Heart left ventricle (tissue), 16 donors: Measurements from ENCODE around the gene ITGA6. TPM values are rescaled to one million over a fixed set of nuclear protein-coding genes. Genes with fewer than 3 reads are reported as not detected.

Experiments
- ATAC-seq, 4 donors: fragments of 200-7000 bp; cut with Tn5 transposase; one replicate each; pipeline ENCODE4 v1.9.1; 2020 to 2022; ENCODE audit warnings: moderate library complexity in 4 of 4, mild to moderate bottlenecking in 3 of 4, moderate number of reproducible peaks in 1 of 4
- DNase-seq, 5 donors: peaks; one replicate each; pipeline ENCODE4 v3.0.0-alpha.2; 2020
- H3K27ac ChIP-seq, 12 donors: fragments of 200-600 bp; sonication (generic) in 4 of 12; one replicate each; pipeline versions ENCODE4 v1.5.0 to v1.8.0; 2016 to 2022; ENCODE audit warnings: mild to moderate bottlenecking in 2 of 12
- H3K27me3 ChIP-seq, 9 donors: fragments of 200-600 bp; sonication (generic) in 2 of 9; one replicate each; pipeline versions ENCODE4 v1.5.1 to v1.8.0; 2016 to 2022; ENCODE audit warnings: mild to moderate bottlenecking in 3 of 9
- H3K36me3 ChIP-seq, 9 donors: fragments of 200-600 bp; sonication (generic) in 2 of 9; one replicate each; pipeline versions ENCODE4 v1.5.0 to v1.8.0; 2018 to 2022; ENCODE audit warnings: mild to moderate bottlenecking in 2 of 9
- H3K4me1 ChIP-seq, 12 donors: fragments of 200-600 bp; sonication (generic) in 4 of 12; one replicate each; pipeline versions ENCODE4 v1.5.0 to v1.8.0; 2016 to 2022; ENCODE audit warnings: mild to moderate bottlenecking in 3 of 12
- H3K4me3 ChIP-seq, 12 donors: fragments of 200-600 bp; sonication (generic) in 4 of 12; one replicate each; pipeline versions ENCODE4 v1.5.0 to v1.8.0; 2017 to 2022; ENCODE audit warnings: mild to moderate bottlenecking in 9 of 12, moderate library complexity in 4 of 12
- H3K9me3 ChIP-seq, 12 donors: fragments of 200-600 bp; sonication (generic) in 4 of 12; one replicate each; pipeline versions ENCODE4 v1.5.0 to v1.8.0; 2016 to 2022; ENCODE audit warnings: mild to moderate bottlenecking in 1 of 12
- POLR2A ChIP-seq, 2 donors: fragments of 450-650 bp; IDR thresholded peaks; one replicate each; pipeline ENCODE4 v1.6.1; 2017; ENCODE audit warnings: antibody characterized with exemption in 2 of 2, mild to moderate bottlenecking in 2 of 2, moderate library complexity in 2 of 2
- WGBS, 4 donors: extraction: QIAGEN DNeasy Blood & Tissue Kit in 2 of 4; methylation state at CpG; one replicate each; pipeline versions ENCODE4 v1.1.5 to v1.1.7; 2013 to 2018; 5-methylcytosine and 5-hydroxymethylcytosine counted together
- intact Hi-C, 10 donors: fragments of 100-400 bp; cut with DNase I; formaldehyde crosslinking; loops; one replicate each; pipeline versions ENCODE4 v1.11.1 to v1.14.2; 2022
- polyA plus RNA-seq, 2 donors: library from polyadenylated mRNA; stranded (reverse); fragments of 200-250 nt; gene quantifications; one replicate each; pipeline ENCODE4 v1.2.3, GENCODE V29; 2013
- total RNA-seq, 9 donors: library from RNA; depleted of rRNA in 2 of 9; stranded (reverse); fragments of >200 nt in 2 of 9; fragmentation: NEBNext Ultra II Directional in 3 of 9; extraction: Animal tissue kit (Norgen Biotek cat#: 25700) in 3 of 9; gene quantifications; one replicate each; pipeline versions ENCODE4 v1.1.0 to v1.2.4, GENCODE V29; 2016 to 2023
- TF ChIP-seq, protein P1 (sequence below), 12 donors: fragments of 200-600 bp; sonication (generic) in 4 of 12; IDR thresholded peaks; one replicate each; pipeline versions ENCODE4 v1.5.0 to v1.8.0; 2018 to 2022; ENCODE audit warnings: antibody characterized with exemption in 12 of 12, mild to moderate bottlenecking in 5 of 12
- donor health status: ischemic (EF 13 %, LVEDD 7.1; RV severe dilation, severe dysfunction).
- donor health status: healthy with polysubstance abuse.
- donor health status: DM: no; HTN: yes; CAD: no.
- donor health status: DM: no; HTN: no; CAD: no.
- donor health status: ischemic (EF 25% LVEDD 6.9; RV normal size, moderate dysfunction).
- donor health status: ischemic (EF 25% LVEDD 5.7; RV mildly dilated, moderate dysfunction).
- donor health status: healthy.
- donor health status: DM: yes; HTN: yes; CAD: no.
- donor health status: ischemic (EF 35%, LVEDD 5.7; RV mildly dilated, moderate dysfunction).
- donor health status: nonischemic (EF 11% LVEDD 7.7; RV severe dilation, severe dysfunction).
- donor health status: DM: yes; HTN: yes; CAD: no.
- donor health status: PGD.
- donor health status: ischemic (EF 29% LVEDD 5.4; RV normal size, mild dysfunction).
- donor health status: nonischemic (EF 23%, LVEDD 6.1; RV moderate dilation, normal function).

The ITGA6 gene
- total and polyA plus RNA-seq, 11 donors: 11.8 to 84.8 (median 50.6) TPM

DNA sequence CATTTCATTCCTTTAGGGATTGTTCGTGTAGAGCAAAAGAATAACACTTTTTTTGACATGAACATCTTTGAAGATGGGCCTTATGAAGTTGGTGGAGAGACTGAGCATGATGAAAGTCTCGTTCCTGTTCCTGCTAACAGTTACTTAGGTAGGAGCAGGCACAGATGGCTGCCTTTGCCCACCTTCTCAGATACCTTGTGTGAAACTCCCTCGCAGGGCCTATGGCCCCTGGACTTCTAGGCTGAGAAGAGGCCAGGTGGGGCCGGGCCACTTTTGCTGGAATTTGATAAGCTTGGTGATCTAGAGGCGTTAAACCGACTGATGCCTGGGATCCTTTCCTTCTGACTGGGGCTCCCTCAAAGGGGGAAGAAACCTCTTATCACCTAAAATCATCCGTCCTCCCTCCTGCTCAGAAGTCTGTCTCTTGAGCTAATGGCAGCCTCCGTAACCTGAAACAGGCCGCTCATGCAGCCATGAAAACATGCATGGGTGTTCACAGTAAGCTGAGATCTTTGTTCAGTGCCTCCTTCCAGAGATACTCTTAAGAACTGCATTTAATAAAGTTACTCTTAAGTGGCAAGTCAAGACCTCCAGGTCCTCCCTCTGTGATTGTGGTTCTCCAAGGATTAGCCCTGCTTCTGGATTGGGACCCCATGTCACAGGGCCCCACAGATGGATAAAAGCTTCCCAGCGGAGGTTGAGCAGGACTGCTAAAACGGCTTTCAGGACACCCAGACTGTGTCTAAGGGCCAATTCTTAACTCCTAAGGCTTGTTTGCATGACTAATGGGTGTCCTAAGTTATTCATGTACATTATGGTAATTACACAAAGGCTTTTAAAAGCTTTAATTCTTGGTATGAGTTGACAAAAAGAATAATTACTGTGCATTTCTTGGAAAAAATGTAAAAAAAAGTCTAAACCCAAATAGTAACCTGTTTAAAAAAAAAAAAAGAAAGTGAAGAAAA lies 43.9 kb downstream of the ITGA6 start:
- Histone ChIP-seq H3K4me1 (no peaks in the 10 kb centered on the region), H3K36me3 (peaks cover 0 to 86% (median 19%) of the 10 kb centered on the region in 9 donors), H3K4me3 (no peak overlapping the region), H3K27ac (no peak overlapping the region), H3K27me3 (no peaks in the 10 kb centered on the region), H3K9me3 (no peaks in the 10 kb centered on the region)
- DNase-seq: no peak
- TF ChIP-seq POLR2A (IDR thresholded peaks at IDR 0.05): no peak
- TF ChIP-seq, protein P1, sequence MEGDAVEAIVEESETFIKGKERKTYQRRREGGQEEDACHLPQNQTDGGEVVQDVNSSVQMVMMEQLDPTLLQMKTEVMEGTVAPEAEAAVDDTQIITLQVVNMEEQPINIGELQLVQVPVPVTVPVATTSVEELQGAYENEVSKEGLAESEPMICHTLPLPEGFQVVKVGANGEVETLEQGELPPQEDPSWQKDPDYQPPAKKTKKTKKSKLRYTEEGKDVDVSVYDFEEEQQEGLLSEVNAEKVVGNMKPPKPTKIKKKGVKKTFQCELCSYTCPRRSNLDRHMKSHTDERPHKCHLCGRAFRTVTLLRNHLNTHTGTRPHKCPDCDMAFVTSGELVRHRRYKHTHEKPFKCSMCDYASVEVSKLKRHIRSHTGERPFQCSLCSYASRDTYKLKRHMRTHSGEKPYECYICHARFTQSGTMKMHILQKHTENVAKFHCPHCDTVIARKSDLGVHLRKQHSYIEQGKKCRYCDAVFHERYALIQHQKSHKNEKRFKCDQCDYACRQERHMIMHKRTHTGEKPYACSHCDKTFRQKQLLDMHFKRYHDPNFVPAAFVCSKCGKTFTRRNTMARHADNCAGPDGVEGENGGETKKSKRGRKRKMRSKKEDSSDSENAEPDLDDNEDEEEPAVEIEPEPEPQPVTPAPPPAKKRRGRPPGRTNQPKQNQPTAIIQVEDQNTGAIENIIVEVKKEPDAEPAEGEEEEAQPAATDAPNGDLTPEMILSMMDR (IDR thresholded peaks at IDR 0.05): no peak
- WGBS, 4 donors: 80 to 86% (median 82%) methylated on average over 10 to 11 of the region's 11 CpGs
- intact Hi-C loops: no loop called here
- ATAC-seq: no peak

DNA sequence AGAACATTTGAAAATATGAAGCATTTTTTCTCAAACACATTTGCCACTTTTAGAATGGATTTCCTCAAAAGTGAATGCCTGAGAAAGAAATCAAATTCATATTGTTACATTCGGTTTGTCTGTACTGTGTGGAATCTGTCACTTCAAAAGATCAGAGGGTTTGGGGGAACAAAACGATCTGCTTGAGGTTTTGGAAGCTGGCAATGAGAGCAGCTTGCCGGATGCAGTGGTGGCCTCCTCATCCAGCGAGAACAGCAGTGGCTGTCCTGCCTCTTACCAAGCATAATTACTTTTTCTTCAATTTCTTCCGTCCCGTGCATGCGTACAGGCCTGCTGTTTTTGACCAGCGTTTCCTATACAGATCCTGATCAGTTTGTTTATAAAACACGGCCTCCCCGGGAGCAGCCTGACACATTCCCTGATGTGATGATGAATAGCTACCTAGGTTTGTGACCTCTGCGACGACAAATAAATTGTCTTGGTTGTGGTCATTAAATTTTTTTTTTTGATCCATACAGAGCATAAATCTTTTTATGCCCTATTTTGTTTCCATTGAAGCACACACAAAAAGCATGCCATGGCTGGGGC lies 45.2 kb downstream of the ITGA6 start:
- intact Hi-C loops: no loop called here
- Histone ChIP-seq H3K4me1 (no peaks in the 10 kb centered on the region), H3K27ac (no peak overlapping the region), H3K27me3 (no peaks in the 10 kb centered on the region), H3K9me3 (no peaks in the 10 kb centered on the region), H3K36me3 (peaks cover 0 to 91% (median 21%) of the 10 kb centered on the region in 9 donors), H3K4me3 (no peak overlapping the region)
- no peak for TF ChIP-seq POLR2A (IDR thresholded peaks at IDR 0.05)
- TF ChIP-seq, protein P1 (IDR thresholded peaks at IDR 0.05): no peak
- WGBS, 4 donors: 68 to 83% (median 78%) methylated on average over 12 of the region's 12 CpGs
- DNase-seq: no peak
- no peak for ATAC-seq

DNA sequence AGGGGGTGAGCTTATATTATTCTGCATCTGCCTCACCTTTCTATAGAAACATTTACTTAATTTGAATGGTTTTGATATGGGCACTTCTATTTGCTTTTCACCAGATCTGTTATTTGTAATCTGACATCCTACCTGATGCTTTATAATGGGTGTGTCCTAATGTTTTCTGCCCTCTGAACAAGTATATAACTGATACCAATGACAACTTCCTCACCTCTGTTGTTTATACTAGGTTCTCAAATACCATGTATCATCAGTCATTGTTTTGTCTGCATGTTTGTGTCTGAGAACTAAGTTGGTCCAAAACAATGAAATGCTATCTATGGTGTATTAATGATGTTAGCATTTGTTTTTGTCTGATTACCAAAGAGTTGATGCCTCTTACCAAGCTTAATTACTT lies 45.8 kb downstream of the ITGA6 start:
- intact Hi-C loops: no loop called here
- H3K4me3 ChIP-seq: no peak overlapping the region
- H3K36me3 ChIP-seq: peaks cover 0 to 91% (median 21%) of the 10 kb centered on the region in 9 donors
- no peak overlapping the region for H3K27ac ChIP-seq
- no peaks in the 10 kb centered on the region for H3K4me1 ChIP-seq
- ATAC-seq (no peak), DNase-seq (no peak)
- no peaks in the 10 kb centered on the region for H3K27me3 ChIP-seq
- H3K9me3 ChIP-seq: no peaks in the 10 kb centered on the region
- no peak for TF ChIP-seq POLR2A (IDR thresholded peaks at IDR 0.05)
- TF ChIP-seq, protein P1 (IDR thresholded peaks at IDR 0.05): no peak

DNA sequence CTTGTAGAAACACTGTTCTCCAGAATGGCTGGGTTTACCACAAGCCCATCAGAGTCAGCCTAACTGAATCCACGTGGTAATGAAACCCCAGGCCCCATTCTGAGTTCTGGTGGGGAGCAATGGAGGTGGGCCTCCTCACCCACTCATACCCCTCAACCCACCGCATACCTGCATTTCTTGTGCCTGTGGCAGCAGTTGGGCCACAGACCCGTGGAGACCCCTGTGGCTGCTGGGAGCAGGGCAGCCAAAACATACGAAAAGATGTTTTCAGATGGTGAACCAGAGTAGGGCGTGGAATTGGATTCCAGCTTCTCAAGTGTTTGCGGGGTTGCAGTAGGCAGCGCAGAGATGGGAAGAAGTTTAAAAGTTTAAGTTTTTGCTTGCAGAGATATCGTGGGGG lies 51.0 kb downstream of the ITGA6 start:
- Histone ChIP-seq H3K27me3 (no peaks in the 10 kb centered on the region), H3K9me3 (no peaks in the 10 kb centered on the region), H3K4me1 (peaks cover 0 to 20% (median 14%) of the 10 kb centered on the region in 12 donors), H3K27ac (no peak overlapping the region), H3K36me3 (peaks cover 0 to 77% (median 15%) of the 10 kb centered on the region in 9 donors), H3K4me3 (no peak overlapping the region)
- intact Hi-C loops: no loop called here
- TF ChIP-seq POLR2A (IDR thresholded peaks at IDR 0.05): no peak
- TF ChIP-seq, protein P1 (IDR thresholded peaks at IDR 0.05): no peak
- ATAC-seq (no peak), DNase-seq (no peak)
- WGBS, 4 donors: 81 to 93% (median 90%) methylated on average over 8 of the region's 8 CpGs
